AG10803 (cell line): Measurements from ENCODE around the gene ZNF275.

Experiments
- DNase-seq: peaks from one replicate; pipeline ENCODE4 v3.0.0; 2010; ENCODE audit warnings: low read depth
- H3K4me3 ChIP-seq: 2 replicates; pipeline ENCODE4 v1.5.1; 2011; ENCODE audit warnings: mild to moderate bottlenecking, low read length, control low read depth
- TF ChIP-seq, protein P1 (sequence below): conservative IDR thresholded peaks from 2 replicates; pipeline ENCODE4 v1.5.1; 2011; ENCODE audit warnings: mild to moderate bottlenecking, low read length, control low read depth, inconsistent platforms

ZNF275 gene

DNA sequence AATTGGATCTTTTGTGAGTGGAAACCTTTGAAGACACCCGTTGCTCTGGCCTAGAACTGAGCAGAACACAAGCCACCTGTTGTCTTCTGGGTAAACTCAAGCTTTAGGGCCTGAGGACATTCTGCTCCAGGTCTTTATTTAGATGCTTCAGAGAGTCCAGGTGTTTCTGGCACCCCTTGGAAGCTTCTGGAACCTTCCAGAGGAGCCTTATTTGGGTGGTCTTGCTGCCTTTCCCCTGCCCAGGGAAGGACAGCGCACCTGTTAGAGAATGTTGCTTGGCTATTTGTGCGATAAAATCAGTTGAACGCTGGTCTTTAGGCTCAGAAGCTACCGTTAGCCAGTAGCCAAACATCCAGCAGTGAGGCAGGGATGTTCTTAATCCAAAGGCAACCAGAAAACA is 3.0 kb downstream of the ZNF275 start:
- TF ChIP-seq, protein P1, sequence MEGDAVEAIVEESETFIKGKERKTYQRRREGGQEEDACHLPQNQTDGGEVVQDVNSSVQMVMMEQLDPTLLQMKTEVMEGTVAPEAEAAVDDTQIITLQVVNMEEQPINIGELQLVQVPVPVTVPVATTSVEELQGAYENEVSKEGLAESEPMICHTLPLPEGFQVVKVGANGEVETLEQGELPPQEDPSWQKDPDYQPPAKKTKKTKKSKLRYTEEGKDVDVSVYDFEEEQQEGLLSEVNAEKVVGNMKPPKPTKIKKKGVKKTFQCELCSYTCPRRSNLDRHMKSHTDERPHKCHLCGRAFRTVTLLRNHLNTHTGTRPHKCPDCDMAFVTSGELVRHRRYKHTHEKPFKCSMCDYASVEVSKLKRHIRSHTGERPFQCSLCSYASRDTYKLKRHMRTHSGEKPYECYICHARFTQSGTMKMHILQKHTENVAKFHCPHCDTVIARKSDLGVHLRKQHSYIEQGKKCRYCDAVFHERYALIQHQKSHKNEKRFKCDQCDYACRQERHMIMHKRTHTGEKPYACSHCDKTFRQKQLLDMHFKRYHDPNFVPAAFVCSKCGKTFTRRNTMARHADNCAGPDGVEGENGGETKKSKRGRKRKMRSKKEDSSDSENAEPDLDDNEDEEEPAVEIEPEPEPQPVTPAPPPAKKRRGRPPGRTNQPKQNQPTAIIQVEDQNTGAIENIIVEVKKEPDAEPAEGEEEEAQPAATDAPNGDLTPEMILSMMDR: no peak
- no peak for DNase-seq
- no peak overlapping the region for H3K4me3 ChIP-seq

DNA sequence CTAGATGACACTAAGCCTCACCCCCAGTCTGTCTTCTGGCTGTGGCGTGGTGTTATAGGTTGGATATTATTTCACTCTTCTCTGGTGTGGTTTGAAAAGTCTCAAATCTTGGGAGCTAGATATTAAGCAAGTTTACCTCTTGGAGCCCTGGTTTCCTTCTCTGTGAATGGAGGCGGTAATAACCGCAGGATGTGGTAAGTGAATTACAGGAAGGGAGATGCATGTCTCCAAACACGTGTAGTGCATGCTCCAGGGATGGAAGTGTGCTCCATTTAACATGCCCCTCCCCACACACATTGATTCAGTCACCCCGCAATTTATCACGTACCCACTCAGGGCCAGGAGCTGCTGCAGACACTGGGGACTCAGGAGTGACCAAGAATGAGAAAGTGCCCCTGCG is 4.9 kb downstream of the ZNF275 start:
- TF ChIP-seq, protein P1: no peak
- no peak for DNase-seq
- H3K4me3 ChIP-seq: no peak overlapping the region

DNA sequence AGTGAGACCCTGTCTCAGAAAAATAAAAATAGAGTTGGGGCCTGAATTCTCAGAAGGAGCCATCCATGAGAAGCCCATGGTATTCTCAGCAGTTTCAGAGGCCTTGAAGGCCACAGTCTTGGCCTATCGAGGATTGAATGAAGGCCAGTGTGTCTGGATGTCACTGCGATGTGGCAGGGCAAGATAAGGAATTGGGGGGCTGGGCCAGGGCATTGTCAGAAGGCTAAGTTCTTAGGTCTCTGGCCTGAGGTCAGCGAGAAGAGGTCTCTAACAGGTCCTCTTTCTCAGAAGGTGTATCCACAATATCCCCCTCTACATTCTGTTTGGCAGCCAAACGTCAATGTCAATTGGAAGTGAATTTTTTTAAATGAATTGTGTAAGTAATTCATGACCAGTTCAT is 5.7 kb downstream of the ZNF275 start:
- H3K4me3 ChIP-seq: no peak overlapping the region
- no peak for DNase-seq
- TF ChIP-seq, protein P1: no peak

DNA sequence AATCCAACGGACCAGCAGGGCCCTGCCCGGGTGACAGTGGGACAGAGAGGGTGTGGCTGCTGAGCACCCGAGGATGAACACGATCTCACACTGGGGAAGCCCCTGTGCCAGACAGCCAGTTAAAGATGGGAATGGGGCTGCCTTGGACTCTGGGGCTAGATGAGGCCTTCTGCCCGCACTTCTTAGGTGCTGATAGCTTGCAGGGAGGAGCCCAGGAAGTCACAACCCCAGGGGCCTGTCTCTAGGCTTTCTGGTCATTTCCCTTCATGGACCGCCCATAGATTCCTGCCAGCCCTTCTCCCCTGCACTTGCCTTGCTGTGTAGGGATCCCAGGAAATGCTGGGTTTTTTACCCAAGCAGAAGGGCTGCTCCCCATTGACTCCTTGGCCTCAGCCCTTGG is 6.2 kb downstream of the ZNF275 start:
- no peak for DNase-seq
- no peak overlapping the region for H3K4me3 ChIP-seq
- TF ChIP-seq, protein P1: no peak

DNA sequence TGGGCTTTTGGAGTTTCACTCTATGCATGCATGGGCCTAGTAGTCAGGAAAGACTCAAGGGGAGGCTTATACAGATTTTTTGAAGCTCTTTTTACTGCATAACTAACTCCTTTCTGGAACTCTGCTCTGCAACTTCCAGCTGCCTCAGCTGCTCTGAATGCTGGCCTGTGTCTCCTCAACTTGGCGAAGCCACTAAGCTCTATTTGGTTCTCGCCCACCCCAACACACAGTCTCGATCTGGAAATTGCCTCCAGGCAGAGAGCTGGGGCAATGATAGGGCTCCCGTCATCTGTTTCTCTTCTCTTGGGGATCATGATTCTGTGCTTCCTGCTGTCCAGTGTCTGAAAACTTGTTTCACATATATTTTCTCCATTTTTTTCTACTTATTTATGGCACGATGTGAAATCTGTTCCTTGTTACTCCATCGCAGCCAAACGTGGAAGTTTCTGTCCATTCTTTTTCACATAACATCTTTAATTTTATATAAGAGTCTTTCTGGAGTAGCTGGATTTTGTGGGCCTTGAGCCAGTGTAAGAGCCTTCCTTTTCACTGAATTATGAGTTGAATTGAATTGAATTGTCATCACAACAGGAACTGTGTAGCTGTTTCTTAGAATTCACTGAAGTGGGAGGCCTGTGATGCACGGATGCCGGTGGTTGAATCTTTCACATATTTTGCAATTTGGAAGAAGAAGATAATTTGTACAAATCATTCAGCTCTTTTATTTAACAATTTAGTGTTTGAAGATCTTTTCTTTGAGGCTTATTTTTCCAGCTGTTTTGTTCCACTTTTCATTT is 9.0 kb downstream of the ZNF275 start:
- TF ChIP-seq, protein P1: no peak
- peak; percentile 13 for DNase-seq
- H3K4me3 ChIP-seq: no peak overlapping the region

DNA sequence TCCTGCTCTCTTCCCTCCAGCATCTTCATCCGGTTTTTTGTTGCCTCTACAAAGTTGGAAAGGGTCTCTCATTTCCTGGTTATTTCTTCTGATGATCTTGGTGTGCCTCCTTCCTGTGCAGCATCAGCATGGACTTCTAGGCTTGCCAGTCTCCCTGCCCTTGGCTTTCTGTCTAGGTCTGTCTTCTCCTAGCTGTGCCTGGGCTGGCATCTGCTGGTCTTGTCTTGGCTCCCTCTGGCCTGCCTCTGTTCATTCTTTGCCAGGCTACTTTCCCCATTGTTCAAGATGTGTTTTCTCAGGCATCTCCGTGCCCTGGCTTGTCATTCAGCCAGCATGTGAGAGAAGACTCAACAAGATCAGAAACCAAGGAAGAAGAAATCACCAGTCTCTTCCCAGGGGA is 9.7 kb downstream of the ZNF275 start:
- H3K4me3 ChIP-seq: no peak overlapping the region
- no peak for DNase-seq
- TF ChIP-seq, protein P1: no peak

DNA sequence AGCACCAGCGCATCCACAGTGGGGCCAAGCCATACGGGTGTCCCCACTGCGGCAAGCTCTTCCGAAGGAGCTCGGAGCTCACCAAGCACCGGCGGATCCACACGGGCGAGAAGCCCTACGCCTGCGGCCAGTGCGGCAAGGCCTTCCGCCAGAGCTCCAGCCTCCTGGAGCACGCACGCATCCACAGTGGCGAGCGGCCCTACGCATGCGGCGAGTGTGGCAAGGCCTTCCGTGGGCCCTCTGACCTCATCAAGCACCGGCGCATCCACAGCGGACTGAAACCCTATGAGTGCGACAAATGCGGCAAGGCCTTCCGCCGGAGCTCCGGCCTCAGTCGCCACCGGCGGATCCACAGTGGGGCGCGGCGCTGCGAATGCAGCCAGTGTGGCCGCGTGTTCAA is 13.6 kb downstream of the ZNF275 start:
- TF ChIP-seq, protein P1: no peak
- DNase-seq: no peak
- H3K4me3 ChIP-seq: no peak overlapping the region
